Activated CD4-positive, alpha-beta memory T cell treated with anti-CD3 and anti-CD28 coated beads for 36 hours (primary cell): Measurements from ENCODE around the gene FBXL4. TPM values are rescaled to one million over a fixed set of nuclear protein-coding genes. Genes with fewer than 3 reads are reported as not detected.
A peak's percentile ranks its signal among the peaks of the same experiment; 100 is the strongest.

Experiments used
- CTCF ChIA-PET: fragments of 350-600 bp; sonication (Branson Sonifier 250); formaldehyde crosslinking; loops from one replicate; lab custom pipeline; 2021; ENCODE audit warnings: antibody characterized with exemption, inconsistent platforms; lab: Charles Lee
- POLR2A ChIA-PET: fragments of 350-600 bp; sonication (Branson Sonifier 250); formaldehyde crosslinking; loops from one replicate; lab custom pipeline; 2021; ENCODE audit warnings: antibody characterized with exemption; lab: Charles Lee
- DNase-seq: peaks from one replicate; pipeline ENCODE4 v3.0.0-alpha.2; 2020
- H3K27ac Mint-ChIP-seq: one replicate; pipeline ENCODE4 v1.8.0; 2021; ENCODE audit warnings: mixed read lengths
- H3K27me3 Mint-ChIP-seq: one replicate; pipeline ENCODE4 v1.8.0; 2021; ENCODE audit warnings: mixed read lengths
- H3K36me3 Mint-ChIP-seq: one replicate; pipeline ENCODE4 v1.8.0; 2021; ENCODE audit warnings: mixed read lengths
- H3K4me1 Mint-ChIP-seq: one replicate; pipeline ENCODE4 v1.8.0; 2021; ENCODE audit warnings: low read depth, mixed read lengths
- H3K4me3 Mint-ChIP-seq: one replicate; pipeline ENCODE4 v1.8.0; 2021; ENCODE audit warnings: mild to moderate bottlenecking, mixed read lengths
- H3K9me3 Mint-ChIP-seq: one replicate; pipeline ENCODE4 v1.8.0; 2021; ENCODE audit warnings: mixed read lengths
- intact Hi-C: fragments of 100-400 bp; cut with micrococcal nuclease; formaldehyde crosslinking; loops from one replicate; pipeline ENCODE4 v1.15.1; 2023
- total RNA-seq, 2 experiments: library from RNA; stranded (reverse); gene quantifications; one replicate each; pipeline ENCODE4 v1.2.3, GENCODE V29; 2021

FBXL4 gene
- total RNA-seq, 2 experiments from 2014 or later = 13.8 TPM

GRCh38 chr6:98827295-98828159, 120.2 kb downstream of the FBXL4 start:
- no peak overlapping the region for H3K27ac Mint-ChIP-seq
- H3K9me3 Mint-ChIP-seq = no peaks in the 10 kb centered on the region
- POLR2A ChIA-PET = no interaction called here
- H3K36me3 Mint-ChIP-seq = no peaks in the 10 kb centered on the region
- H3K4me1 Mint-ChIP-seq = peaks cover 47% of the 10 kb centered on the region
- H3K27me3 Mint-ChIP-seq = peaks cover 74% of the 10 kb centered on the region
- intact Hi-C loops = loop anchor here (2.0 to 5.0 kb wide), 2 partner anchors 17 to 1635 kb away; partner anchors contain the start of gene SIM1
- CTCF ChIA-PET = no interaction called here
- no peak overlapping the region for H3K4me3 Mint-ChIP-seq
- DNase-seq = no peak

DNA sequence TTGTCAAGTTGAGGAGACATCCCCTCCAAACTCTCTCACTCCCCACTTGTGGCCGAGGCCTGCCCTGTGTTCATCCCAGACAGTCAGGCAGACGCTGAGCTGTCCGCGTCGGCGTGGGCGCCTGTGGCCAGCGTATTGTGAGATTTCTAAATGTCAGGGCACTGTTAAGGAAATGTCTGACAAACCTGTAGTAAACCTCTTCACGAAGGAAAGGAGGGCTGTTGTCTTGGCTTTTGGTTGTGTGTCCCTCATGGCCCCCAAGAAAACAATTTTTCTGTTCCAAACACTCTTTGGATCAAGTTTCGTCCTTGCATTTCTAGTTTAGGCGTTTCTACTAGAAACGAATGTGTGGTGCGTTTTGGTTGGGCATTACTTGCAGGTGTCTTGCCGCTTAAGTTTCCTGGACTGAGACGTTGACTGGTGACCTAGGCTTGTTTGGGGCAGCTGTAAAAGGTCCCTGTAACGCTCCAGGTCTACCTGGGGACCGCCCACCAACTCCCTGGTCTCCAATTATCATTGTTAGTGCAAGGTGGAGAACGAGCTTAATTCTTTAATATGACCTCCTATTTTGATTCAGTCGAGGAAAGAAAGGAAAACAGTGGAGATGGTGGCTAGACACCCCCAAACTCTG, 122.0 kb downstream of the FBXL4 start:
- Mint-ChIP-seq H3K36me3 (no peaks in the 10 kb centered on the region), H3K4me3 (no peak overlapping the region), H3K27ac (no peak overlapping the region), H3K27me3 (peaks cover 75% of the 10 kb centered on the region), H3K4me1 (peaks cover 33% of the 10 kb centered on the region), H3K9me3 (no peaks in the 10 kb centered on the region)
- POLR2A ChIA-PET = no interaction called here
- intact Hi-C loops = loop anchor here (1.0 to 5.0 kb wide), 2 partner anchors 8 to 1637 kb away; partner anchors contain the start of gene SIM1
- CTCF ChIA-PET = no interaction called here
- DNase-seq = no peak

- no peak for DNase-seq
- ChIA-PET CTCF (no interaction called here), POLR2A (no interaction called here)
- Mint-ChIP-seq H3K27me3 (peaks cover 73% of the 10 kb centered on the region), H3K4me1 (peaks cover 33% of the 10 kb centered on the region), H3K9me3 (no peaks in the 10 kb centered on the region), H3K27ac (no peak overlapping the region), H3K4me3 (no peak overlapping the region), H3K36me3 (no peaks in the 10 kb centered on the region)
- intact Hi-C loops = loop anchor here (1.0 to 5.0 kb wide), 2 partner anchors 8 to 1637 kb away; partner anchors contain the start of gene SIM1
These were observed 122.7 kb downstream of the FBXL4 start for GRCh38 chr6:98824902-98825599.

DNA sequence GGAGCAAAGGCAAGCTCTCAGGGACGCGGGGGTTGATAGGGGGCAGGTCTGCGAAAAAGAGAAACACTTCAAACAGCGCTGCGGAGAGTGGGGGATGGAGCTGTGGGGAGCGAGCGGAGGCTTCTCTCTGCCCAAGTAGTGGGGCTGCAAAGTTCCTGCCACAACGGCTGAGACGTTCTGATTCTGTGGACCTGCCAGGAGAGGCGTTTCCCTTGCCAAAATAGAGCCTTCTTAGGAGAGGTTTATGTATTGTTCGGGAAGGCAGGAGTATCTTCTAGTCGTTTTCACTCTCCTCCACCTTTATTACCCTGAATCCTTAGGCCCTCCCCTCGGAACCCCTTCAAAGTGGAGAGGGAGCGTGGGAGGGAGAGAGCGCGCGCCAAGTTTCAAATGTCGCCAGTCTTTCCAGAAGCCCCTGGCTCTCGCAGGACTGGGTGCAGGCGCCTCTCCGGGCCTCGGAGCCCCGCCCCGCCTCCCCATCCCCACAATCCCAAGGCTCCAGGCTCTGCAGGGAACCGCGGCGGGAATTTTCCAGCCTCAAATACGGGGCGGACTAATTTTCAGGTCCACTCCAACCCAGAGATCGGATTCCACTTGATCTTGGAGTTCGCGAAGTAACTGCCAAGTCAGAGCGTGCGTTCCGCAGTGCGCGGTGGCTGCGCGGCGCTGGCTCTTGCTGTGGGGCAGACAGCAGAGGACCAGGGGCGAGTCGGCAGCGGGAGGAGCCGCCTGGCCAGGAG, 123.4 kb downstream of the FBXL4 start:
- intact Hi-C loops = no loop called here

GRCh38 chr6:98823428-98824161, 124.2 kb downstream of the FBXL4 start:
- CTCF ChIA-PET = interaction anchor here (0.6 to 1.1 kb wide), 2 partner anchors 23 to 1528 kb away, joined by 3 read pairs; no protein-coding TSS in a partner anchor

More for the DNA sequence above, 123.4 kb downstream of the FBXL4 start:
- peak overlapping the region; percentile 35 for H3K4me3 Mint-ChIP-seq
- H3K9me3 Mint-ChIP-seq = no peaks in the 10 kb centered on the region
- H3K27ac Mint-ChIP-seq = no peak overlapping the region
- DNase-seq = no peak
- H3K27me3 Mint-ChIP-seq = peaks cover 75% of the 10 kb centered on the region
- peaks cover 31% of the 10 kb centered on the region for H3K4me1 Mint-ChIP-seq
- CTCF ChIA-PET = interaction anchor here (0.6 to 1.1 kb wide), 2 partner anchors 22 to 1529 kb away, joined by 3 read pairs; no protein-coding TSS in a partner anchor
- POLR2A ChIA-PET = no interaction called here
- no peaks in the 10 kb centered on the region for H3K36me3 Mint-ChIP-seq

GRCh38 chr6:98821756-98822405, 125.9 kb downstream of the FBXL4 start:
- Mint-ChIP-seq H3K36me3 (no peaks in the 10 kb centered on the region), H3K4me3 (no peak overlapping the region), H3K27ac (no peak overlapping the region), H3K27me3 (peaks cover 69% of the 10 kb centered on the region), H3K4me1 (peaks cover 16% of the 10 kb centered on the region), H3K9me3 (no peaks in the 10 kb centered on the region)
- intact Hi-C loops = no loop called here
- POLR2A ChIA-PET = no interaction called here
- CTCF ChIA-PET = interaction anchor here (1.4 kb wide), 1 partner anchor 23 kb away, joined by 4 read pairs; no protein-coding TSS in a partner anchor
- DNase-seq = no peak

More at GRCh38 chr6:98823428-98824161, 124.2 kb downstream of the FBXL4 start:
- H3K27ac Mint-ChIP-seq = no peak overlapping the region
- peaks cover 25% of the 10 kb centered on the region for H3K4me1 Mint-ChIP-seq
- peaks cover 76% of the 10 kb centered on the region for H3K27me3 Mint-ChIP-seq
- no peaks in the 10 kb centered on the region for H3K36me3 Mint-ChIP-seq
- POLR2A ChIA-PET = no interaction called here
- no peak for DNase-seq
- no peaks in the 10 kb centered on the region for H3K9me3 Mint-ChIP-seq
- intact Hi-C loops = no loop called here
- peak overlapping the region; percentile 35 for H3K4me3 Mint-ChIP-seq

Other genes starting within 250 kb of the FBXL4 start
- gene POU3F2, start 113.4 kb downstream of the FBXL4 start, total RNA-seq = not detected